Ishikawa (cell line): ENCODE results near the gene NPAS4.
A peak's percentile ranks its signal among the peaks of the same experiment; 100 is the strongest.
"Not testable (repeated sequence)": the region's sequence is repeated elsewhere in the genome, so short reads cannot be mapped to it uniquely, and the experiment has no call there.

Experiments used
- CEBPB ChIP-seq: IDR thresholded peaks from 2 replicates; pipeline ENCODE4 v1.6.1; 2012
- CREB1 ChIP-seq: IDR thresholded peaks from 2 replicates; pipeline ENCODE4 v1.6.1; 2012; ENCODE audit warnings: low read depth
- EGR1 ChIP-seq: IDR thresholded peaks from 2 replicates; pipeline ENCODE4 v1.6.1; 2012
- EP300 ChIP-seq: IDR thresholded peaks from 2 replicates; pipeline ENCODE4 v1.6.1; 2012; ENCODE audit warnings: borderline replicate concordance
- FOXM1 ChIP-seq: IDR thresholded peaks from 2 replicates; pipeline ENCODE4 v1.6.1; 2012; ENCODE audit warnings: low read depth, borderline replicate concordance
- NFIC ChIP-seq: IDR thresholded peaks from 2 replicates; pipeline ENCODE4 v1.6.1; 2012
- RAD21 ChIP-seq: IDR thresholded peaks from 2 replicates; pipeline ENCODE4 v1.6.1; 2012; ENCODE audit warnings: low read depth
- TAF1 ChIP-seq: IDR thresholded peaks from 2 replicates; pipeline ENCODE4 v1.6.1; 2012; ENCODE audit warnings: low read depth, mild to moderate bottlenecking
- YY1 ChIP-seq: IDR thresholded peaks from 2 replicates; pipeline ENCODE4 v1.6.1; 2012; ENCODE audit warnings: low read depth
- TF ChIP-seq, protein P1 (sequence below): IDR thresholded peaks from 2 replicates; pipeline ENCODE4 v1.6.1; 2012
- TF ChIP-seq, protein P2 (sequence below): IDR thresholded peaks from 2 replicates; pipeline ENCODE4 v1.6.1; 2012
- TF ChIP-seq, protein P3 (sequence below): IDR thresholded peaks from 2 replicates; pipeline ENCODE4 v1.6.1; 2012; ENCODE audit warnings: low read depth, mild to moderate bottlenecking

DNA sequence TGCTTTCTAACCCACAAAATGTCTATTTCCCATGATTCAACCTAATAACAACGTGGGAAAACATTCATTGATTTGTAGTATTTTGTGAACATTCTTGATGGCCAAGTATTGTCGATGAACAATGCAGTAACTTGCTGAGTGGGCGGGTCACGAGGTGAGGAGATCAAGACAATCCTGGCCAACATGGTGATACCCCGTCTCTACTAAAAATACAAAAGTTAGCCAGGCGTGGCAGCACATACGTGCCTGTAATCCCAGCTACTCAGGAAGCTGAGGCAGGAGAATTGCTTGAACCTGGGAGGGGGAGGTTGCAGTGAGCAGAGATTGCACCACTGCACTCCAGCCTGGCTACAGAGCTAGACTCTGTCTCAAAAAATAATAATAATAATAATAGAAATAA is 40.6 kb upstream of the NPAS4 start:
- TF ChIP-seq EP300 (peak; percentile 53; the same call in 1 of the 2 replicates), EGR1 (peak; percentile 57), CEBPB (0 out of 2 replicates have a peak, but pooled peaks have one; percentile 13)
- TF ChIP-seq, protein P1, sequence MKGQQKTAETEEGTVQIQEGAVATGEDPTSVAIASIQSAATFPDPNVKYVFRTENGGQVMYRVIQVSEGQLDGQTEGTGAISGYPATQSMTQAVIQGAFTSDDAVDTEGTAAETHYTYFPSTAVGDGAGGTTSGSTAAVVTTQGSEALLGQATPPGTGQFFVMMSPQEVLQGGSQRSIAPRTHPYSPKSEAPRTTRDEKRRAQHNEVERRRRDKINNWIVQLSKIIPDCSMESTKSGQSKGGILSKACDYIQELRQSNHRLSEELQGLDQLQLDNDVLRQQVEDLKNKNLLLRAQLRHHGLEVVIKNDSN: 0 out of 2 replicates have a peak, but pooled peaks have one; percentile 39
- TF ChIP-seq TAF1, RAD21, NFIC, FOXM1, CREB1, YY1: not testable (repeated sequence)
- TF ChIP-seq, protein P2, sequence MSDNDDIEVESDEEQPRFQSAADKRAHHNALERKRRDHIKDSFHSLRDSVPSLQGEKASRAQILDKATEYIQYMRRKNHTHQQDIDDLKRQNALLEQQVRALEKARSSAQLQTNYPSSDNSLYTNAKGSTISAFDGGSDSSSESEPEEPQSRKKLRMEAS: not testable (repeated sequence)
- TF ChIP-seq, protein P3, sequence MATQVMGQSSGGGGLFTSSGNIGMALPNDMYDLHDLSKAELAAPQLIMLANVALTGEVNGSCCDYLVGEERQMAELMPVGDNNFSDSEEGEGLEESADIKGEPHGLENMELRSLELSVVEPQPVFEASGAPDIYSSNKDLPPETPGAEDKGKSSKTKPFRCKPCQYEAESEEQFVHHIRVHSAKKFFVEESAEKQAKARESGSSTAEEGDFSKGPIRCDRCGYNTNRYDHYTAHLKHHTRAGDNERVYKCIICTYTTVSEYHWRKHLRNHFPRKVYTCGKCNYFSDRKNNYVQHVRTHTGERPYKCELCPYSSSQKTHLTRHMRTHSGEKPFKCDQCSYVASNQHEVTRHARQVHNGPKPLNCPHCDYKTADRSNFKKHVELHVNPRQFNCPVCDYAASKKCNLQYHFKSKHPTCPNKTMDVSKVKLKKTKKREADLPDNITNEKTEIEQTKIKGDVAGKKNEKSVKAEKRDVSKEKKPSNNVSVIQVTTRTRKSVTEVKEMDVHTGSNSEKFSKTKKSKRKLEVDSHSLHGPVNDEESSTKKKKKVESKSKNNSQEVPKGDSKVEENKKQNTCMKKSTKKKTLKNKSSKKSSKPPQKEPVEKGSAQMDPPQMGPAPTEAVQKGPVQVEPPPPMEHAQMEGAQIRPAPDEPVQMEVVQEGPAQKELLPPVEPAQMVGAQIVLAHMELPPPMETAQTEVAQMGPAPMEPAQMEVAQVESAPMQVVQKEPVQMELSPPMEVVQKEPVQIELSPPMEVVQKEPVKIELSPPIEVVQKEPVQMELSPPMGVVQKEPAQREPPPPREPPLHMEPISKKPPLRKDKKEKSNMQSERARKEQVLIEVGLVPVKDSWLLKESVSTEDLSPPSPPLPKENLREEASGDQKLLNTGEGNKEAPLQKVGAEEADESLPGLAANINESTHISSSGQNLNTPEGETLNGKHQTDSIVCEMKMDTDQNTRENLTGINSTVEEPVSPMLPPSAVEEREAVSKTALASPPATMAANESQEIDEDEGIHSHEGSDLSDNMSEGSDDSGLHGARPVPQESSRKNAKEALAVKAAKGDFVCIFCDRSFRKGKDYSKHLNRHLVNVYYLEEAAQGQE: not testable (repeated sequence)
